Prostate gland (tissue), 2 donors: Measurements from ENCODE around the gene VAV3.

Experiments used
- POLR2A ChIP-seq: fragments of 450-650 bp; IDR thresholded peaks from one replicate; pipeline ENCODE4 v1.6.1; 2016; ENCODE audit warnings: antibody characterized with exemption, mild to moderate bottlenecking
- TF ChIP-seq, protein P1 (sequence below), 4 experiments: fragments of 200-600 bp in 2 of 4; fragments of 450-650 bp in 2 of 4; sonication (generic) in 2 of 4; IDR thresholded peaks; 1 replicate in 3 of 4; 2 replicates in 1 of 4; pipeline ENCODE4 v1.5.1; 2016 to 2019; ENCODE audit warnings: antibody characterized with exemption in 4 of 4, mild to moderate bottlenecking in 2 of 4, moderate library complexity in 2 of 4

DNA sequence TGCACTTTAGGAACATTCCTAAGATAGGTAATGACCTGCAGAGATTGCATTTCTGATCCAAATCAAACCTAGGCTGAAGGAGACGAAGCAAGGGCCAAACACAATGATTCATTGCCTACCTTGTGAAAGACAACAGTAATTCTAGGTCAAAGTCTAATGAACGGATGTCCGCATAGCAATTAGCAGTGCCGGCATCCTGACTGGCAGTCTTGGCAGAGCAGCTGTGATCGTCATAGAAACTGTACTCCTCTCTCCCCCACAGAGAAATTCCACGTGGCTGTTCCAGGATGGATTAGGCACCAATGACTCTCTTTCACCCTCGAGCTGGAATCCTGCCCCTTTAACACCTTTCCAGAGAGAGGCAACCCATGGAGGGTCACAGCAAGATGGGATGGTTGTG lies 28.9 kb upstream of the VAV3 start:
- TF ChIP-seq, protein P1, sequence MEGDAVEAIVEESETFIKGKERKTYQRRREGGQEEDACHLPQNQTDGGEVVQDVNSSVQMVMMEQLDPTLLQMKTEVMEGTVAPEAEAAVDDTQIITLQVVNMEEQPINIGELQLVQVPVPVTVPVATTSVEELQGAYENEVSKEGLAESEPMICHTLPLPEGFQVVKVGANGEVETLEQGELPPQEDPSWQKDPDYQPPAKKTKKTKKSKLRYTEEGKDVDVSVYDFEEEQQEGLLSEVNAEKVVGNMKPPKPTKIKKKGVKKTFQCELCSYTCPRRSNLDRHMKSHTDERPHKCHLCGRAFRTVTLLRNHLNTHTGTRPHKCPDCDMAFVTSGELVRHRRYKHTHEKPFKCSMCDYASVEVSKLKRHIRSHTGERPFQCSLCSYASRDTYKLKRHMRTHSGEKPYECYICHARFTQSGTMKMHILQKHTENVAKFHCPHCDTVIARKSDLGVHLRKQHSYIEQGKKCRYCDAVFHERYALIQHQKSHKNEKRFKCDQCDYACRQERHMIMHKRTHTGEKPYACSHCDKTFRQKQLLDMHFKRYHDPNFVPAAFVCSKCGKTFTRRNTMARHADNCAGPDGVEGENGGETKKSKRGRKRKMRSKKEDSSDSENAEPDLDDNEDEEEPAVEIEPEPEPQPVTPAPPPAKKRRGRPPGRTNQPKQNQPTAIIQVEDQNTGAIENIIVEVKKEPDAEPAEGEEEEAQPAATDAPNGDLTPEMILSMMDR (IDR thresholded peaks at IDR 0.05) = no peak
- TF ChIP-seq POLR2A = no peak
